ENCODE results near the gene PGGHG. TPM values are rescaled to one million over a fixed set of nuclear protein-coding genes. Genes with fewer than 3 reads are reported as not detected.
"Not testable (repeated sequence)": the region's sequence is repeated elsewhere in the genome, so short reads cannot be mapped to it uniquely, and the experiment has no call there.

The PGGHG gene
- total RNA-seq, 2 experiments from 2014 or later: 670 to 671 TPM

- ChIA-PET CTCF (interaction anchor here (1.5 to 1.6 kb wide), 3 partner anchors 43 to 139 kb away, joined by 5 to 10 read pairs (median 7); no protein-coding TSS in a partner anchor), POLR2A (interaction anchor here (0.5 to 2.7 kb wide), 13 partner anchors 8 to 105 kb away, joined by 3 to 30 read pairs (median 4); partner anchors contain the start of genes BET1L, PGGHG, RIC8A and SIGIRR)
- TF ChIP-seq CTCF (IDR thresholded peaks at IDR 0.05): no peak
- peaks cover 62% of the 10 kb centered on the region for H3K36me3 Mint-ChIP-seq (ENCODE audit: low read depth)
- Histone ChIP-seq H3K36me3 (ENCODE audit: insufficient read depth, low read length) (peaks cover 12% of the 10 kb centered on the region), H3K9me3 (ENCODE audit: control insufficient read depth in 1 of 2, insufficient read depth in 1 of 2, low read length in 2 of 2) (no peaks in the 10 kb centered on the region), H3K27ac (ENCODE audit: low read depth in 1 of 2, low read length in 2 of 2) (peak overlapping the region; percentile 38 to 93), H3K4me3 (ENCODE audit: low read length) (peak overlapping the region; percentile 90), H3K4me1 (ENCODE audit: insufficient read depth, low read length) (peaks cover 59% of the 10 kb centered on the region), H3K27me3 (ENCODE audit: control insufficient read depth in 1 of 2, insufficient read depth in 2 of 2, low read length in 2 of 2) (no peaks in the 10 kb centered on the region)
- no peaks in the 10 kb centered on the region for H3K9me3 Mint-ChIP-seq
- ATAC-seq (ENCODE audit: poor library complexity) (no peak), DNase-seq (peak in 4 of 14 experiments; percentile 46 to 59 (median 56))
- intact Hi-C loops (cut with DNase I, micrococcal nuclease): loop anchor here (2.0 to 5.0 kb wide), 3 partner anchors 43 to 105 kb away; partner anchors contain the start of genes BET1L (in 1 of the 2) and RIC8A (in 1 of the 2)
- H3K4me3 Mint-ChIP-seq: peak overlapping the region; percentile 97
- H3K27me3 Mint-ChIP-seq: no peaks in the 10 kb centered on the region
- peaks cover 53% of the 10 kb centered on the region for H3K4me1 Mint-ChIP-seq (ENCODE audit: low read depth)
- peak overlapping the region; percentile 98 for H3K27ac Mint-ChIP-seq
These were observed 23.3 kb downstream of the PGGHG start for GRCh38 chr11:312092-312816.

- TF ChIP-seq CTCF (IDR thresholded peaks at IDR 0.05): no peak
- ATAC-seq (ENCODE audit: poor library complexity) (no peak), DNase-seq (peak in 2 of 14 experiments; percentile 20 to 28)
- H3K27me3 Mint-ChIP-seq: no peaks in the 10 kb centered on the region
- H3K4me3 Mint-ChIP-seq: peak overlapping the region; percentile 97
- CTCF ChIA-PET: no interaction called here
- Histone ChIP-seq H3K4me1 (ENCODE audit: insufficient read depth, low read length) (peaks cover 57% of the 10 kb centered on the region), H3K9me3 (ENCODE audit: control insufficient read depth in 1 of 2, insufficient read depth in 1 of 2, low read length in 2 of 2) (no peaks in the 10 kb centered on the region), H3K36me3 (ENCODE audit: insufficient read depth, low read length) (peaks cover 15% of the 10 kb centered on the region), H3K4me3 (ENCODE audit: low read length) (peak overlapping the region; percentile 90), H3K27ac (ENCODE audit: low read depth in 1 of 2, low read length in 2 of 2) (peak overlapping the region; percentile 82 to 93), H3K27me3 (ENCODE audit: control insufficient read depth in 1 of 2, insufficient read depth in 2 of 2, low read length in 2 of 2) (no peaks in the 10 kb centered on the region)
- H3K27ac Mint-ChIP-seq: peak overlapping the region; percentile 98
- H3K4me1 Mint-ChIP-seq (ENCODE audit: low read depth): peaks cover 53% of the 10 kb centered on the region
- H3K9me3 Mint-ChIP-seq: no peaks in the 10 kb centered on the region
- POLR2A ChIA-PET: interaction anchor here (0.7 to 2.7 kb wide), 8 partner anchors 15 to 106 kb away, joined by 3 to 30 read pairs (median 8); partner anchors contain the start of genes BET1L, PGGHG and RIC8A
- H3K36me3 Mint-ChIP-seq (ENCODE audit: low read depth): peaks cover 64% of the 10 kb centered on the region
- intact Hi-C loops (cut with DNase I, micrococcal nuclease): loop anchor here (2.0 to 5.0 kb wide), 3 partner anchors 41 to 106 kb away; partner anchors contain the start of genes BET1L (in 1 of the 2) and RIC8A (in 1 of the 2)
These were observed 24.4 kb downstream of the PGGHG start for GRCh38 chr11:313304-313786.

GRCh38 chr11:313787-314553 is 25.0 kb downstream of the PGGHG start, which contains the start of gene IFITM1:
IFITM1 (plus strand) TSS chr11:314040; CDS start chr11:314171, 131 bp downstream.
- Histone ChIP-seq H3K4me1 (ENCODE audit: insufficient read depth, low read length) (peaks cover 56% of the 10 kb centered on the region), H3K9me3 (ENCODE audit: control insufficient read depth in 1 of 2, insufficient read depth in 1 of 2, low read length in 2 of 2) (no peaks in the 10 kb centered on the region), H3K27ac (ENCODE audit: low read depth in 1 of 2, low read length in 2 of 2) (peak within 1 kb of the TSS; percentile 82 to 93), H3K36me3 (ENCODE audit: insufficient read depth, low read length) (peaks cover 15% of the 10 kb centered on the region), H3K4me3 (ENCODE audit: low read length) (peak within 1 kb of the TSS; percentile 90), H3K27me3 (ENCODE audit: control insufficient read depth in 1 of 2, insufficient read depth in 2 of 2, low read length in 2 of 2) (no peaks in the 10 kb centered on the region)
- ChIA-PET CTCF (interaction anchor here (1.1 kb wide), 1 partner anchor 25 kb away, joined by 3 read pairs; no protein-coding TSS in a partner anchor), POLR2A (interaction anchor here (1.6 to 4.5 kb wide), 7 partner anchors 9 to 107 kb away, joined by 7 to 56 read pairs (median 30); partner anchors contain the start of genes BET1L, PGGHG, RIC8A and SIGIRR)
- Mint-ChIP-seq H3K27me3 (no peaks in the 10 kb centered on the region), H3K4me1 (ENCODE audit: low read depth) (peaks cover 50% of the 10 kb centered on the region), H3K9me3 (no peaks in the 10 kb centered on the region), H3K27ac (peak within 1 kb of the TSS; percentile 98), H3K4me3 (peak within 1 kb of the TSS; percentile 97), H3K36me3 (ENCODE audit: low read depth) (peaks cover 61% of the 10 kb centered on the region)
- no peak for TF ChIP-seq CTCF (IDR thresholded peaks at IDR 0.05)
- DNase-seq (peak in 13 of 14 experiments; percentile 40 to 89 (median 70)), ATAC-seq (ENCODE audit: poor library complexity) (peak; percentile 62)
- intact Hi-C loops (cut with DNase I, micrococcal nuclease): loop anchor here (2.0 to 5.0 kb wide), 3 partner anchors 41 to 107 kb away; partner anchors contain the start of genes BET1L (in 1 of the 2) and RIC8A (in 1 of the 2)

GRCh38 chr11:314554-314875 is 25.6 kb downstream of the PGGHG start:
- CTCF ChIA-PET: interaction anchor here (1.1 kb wide), 1 partner anchor 24 kb away, joined by 3 read pairs; no protein-coding TSS in a partner anchor
- Mint-ChIP-seq H3K4me1 (ENCODE audit: low read depth) (peaks cover 47% of the 10 kb centered on the region), H3K27ac (peak overlapping the region; percentile 98), H3K4me3 (peak overlapping the region; percentile 97), H3K36me3 (ENCODE audit: low read depth) (peaks cover 58% of the 10 kb centered on the region)
- POLR2A ChIA-PET: interaction anchor here (1.2 to 4.5 kb wide), 7 partner anchors 9 to 107 kb away, joined by 7 to 56 read pairs (median 26); partner anchors contain the start of genes BET1L, PGGHG, RIC8A and SIGIRR
- H3K27me3 Mint-ChIP-seq; H3K9me3 ChIP-seq (ENCODE audit: control insufficient read depth in 1 of 2, insufficient read depth in 1 of 2, low read length in 2 of 2); DNase-seq; H3K9me3 Mint-ChIP-seq; H3K27me3 ChIP-seq (ENCODE audit: control insufficient read depth in 1 of 2, insufficient read depth in 2 of 2, low read length in 2 of 2): not testable (repeated sequence)
- Histone ChIP-seq H3K36me3 (ENCODE audit: insufficient read depth, low read length) (peaks cover 15% of the 10 kb centered on the region), H3K4me3 (ENCODE audit: low read length) (peak overlapping the region; percentile 90), H3K4me1 (ENCODE audit: insufficient read depth, low read length) (peaks cover 55% of the 10 kb centered on the region), H3K27ac (ENCODE audit: low read depth in 1 of 2, low read length in 2 of 2) (peak overlapping the region; percentile 82 to 93)
- intact Hi-C loops (cut with DNase I, micrococcal nuclease): loop anchor here in 1 of 2 experiments (5.0 kb wide), 1 partner anchor 107 kb away; the partner anchor contains the start of genes BET1L and RIC8A
- peak; percentile 3 for ATAC-seq (ENCODE audit: poor library complexity)
